ENCODE measurements around the gene B4GAT1.
A peak's percentile ranks its signal among the peaks of the same experiment; 100 is the strongest.
"Not testable (repeated sequence)": the region's sequence is repeated elsewhere in the genome, so short reads cannot be mapped to it uniquely, and the experiment has no call there.

The B4GAT1 gene

DNA sequence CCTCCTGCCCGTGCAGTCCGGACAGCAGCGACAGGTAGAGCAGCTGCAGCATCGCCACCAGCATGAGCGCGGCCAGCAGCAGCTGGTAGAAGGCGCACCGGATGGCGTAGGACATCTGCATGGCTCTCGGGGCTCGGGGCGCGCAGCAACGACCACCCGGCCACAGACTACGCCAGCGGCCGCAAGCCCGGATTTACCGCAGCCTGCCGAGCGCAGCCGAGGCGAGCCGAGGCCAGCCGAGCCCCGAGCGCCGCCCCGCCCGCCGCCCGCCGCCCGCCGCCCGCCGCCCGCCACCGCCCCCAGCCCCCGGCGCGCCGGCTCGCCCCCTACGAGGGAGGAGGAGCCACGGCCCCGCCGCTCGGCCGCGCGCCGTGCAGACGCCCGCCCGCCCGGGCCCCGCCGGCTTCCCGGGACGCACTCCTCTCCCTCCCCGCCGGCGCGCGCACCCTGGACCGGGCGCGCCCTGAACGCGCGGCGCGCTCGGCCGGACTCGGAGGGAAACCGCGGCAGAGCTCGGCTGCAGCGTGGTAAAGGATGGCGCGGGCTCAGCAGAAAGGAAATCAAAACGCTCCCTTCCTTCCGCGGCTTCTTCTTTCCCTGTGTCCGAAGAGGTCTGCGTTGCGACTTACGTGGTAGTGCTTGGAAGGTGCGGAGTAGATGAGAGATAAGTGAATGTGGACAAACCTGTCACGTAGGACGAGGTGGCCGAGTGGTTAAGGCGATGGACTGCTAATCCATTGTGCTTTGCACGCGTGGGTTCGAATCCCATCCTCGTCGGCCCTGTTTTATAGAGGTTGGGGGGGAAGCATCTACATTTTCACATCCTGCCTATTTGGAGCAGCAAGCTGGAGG, at the start of gene B4GAT1:
Gene B4GAT1 (minus strand): TSS at position 205 of the 852 bp plus-strand sequence. CDS start 84 bp downstream, at position 121.
- peak within 1 kb of the TSS; percentile 92 for H3K4me3 ChIP-seq (ENCODE audit: low read depth, low read length)

DNA sequence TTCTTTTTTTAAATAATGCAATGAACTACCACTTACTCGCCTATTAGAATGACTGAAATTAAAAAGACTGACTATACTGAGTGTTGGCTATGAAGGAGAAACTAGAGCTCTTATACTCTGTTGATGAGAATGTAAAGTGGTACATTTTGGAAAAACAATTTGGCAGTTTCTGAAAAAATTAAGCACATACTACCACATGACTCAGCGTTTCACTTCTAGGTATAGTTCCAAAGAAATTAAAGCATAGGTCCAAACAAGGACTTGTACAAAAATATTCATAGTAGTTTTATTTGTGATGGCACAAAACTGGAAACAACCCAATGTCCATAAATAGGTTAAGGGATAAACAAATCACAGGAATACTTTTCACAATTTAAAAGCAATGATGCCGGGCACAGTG, 46.5 kb upstream of the B4GAT1 start:
- no peak overlapping the region for H3K4me3 ChIP-seq (ENCODE audit: low read depth, low read length)

DNA sequence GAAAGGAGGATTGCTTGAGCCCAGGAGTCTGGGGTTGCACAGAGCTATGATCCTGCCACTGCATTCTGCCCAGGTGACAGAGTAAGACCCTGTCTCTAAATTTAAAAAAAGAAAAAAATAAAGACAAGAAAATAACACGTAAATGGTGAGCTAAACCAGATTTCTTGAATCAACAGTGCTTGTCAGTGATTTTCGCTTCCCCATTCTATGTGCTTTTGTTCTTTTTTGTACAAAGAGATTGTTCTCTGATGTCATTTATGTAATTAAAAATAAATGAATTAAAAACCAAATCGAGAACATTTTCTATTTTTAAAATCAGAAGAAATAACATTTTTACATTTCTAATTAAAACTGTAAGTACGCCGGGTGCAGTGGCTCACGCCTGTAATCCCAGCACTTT, 43.9 kb upstream of the B4GAT1 start:
- H3K4me3 ChIP-seq (ENCODE audit: low read depth, low read length) = no peak overlapping the region

- H3K4me3 ChIP-seq (ENCODE audit: low read depth, low read length) = no peak overlapping the region
These were observed 41.5 kb upstream of the B4GAT1 start for GRCh38 chr11:66388780-66389386.

- no peak overlapping the region for H3K4me3 ChIP-seq (ENCODE audit: low read depth, low read length)
These were observed 39.0 kb upstream of the B4GAT1 start for GRCh38 chr11:66386171-66387069.

DNA sequence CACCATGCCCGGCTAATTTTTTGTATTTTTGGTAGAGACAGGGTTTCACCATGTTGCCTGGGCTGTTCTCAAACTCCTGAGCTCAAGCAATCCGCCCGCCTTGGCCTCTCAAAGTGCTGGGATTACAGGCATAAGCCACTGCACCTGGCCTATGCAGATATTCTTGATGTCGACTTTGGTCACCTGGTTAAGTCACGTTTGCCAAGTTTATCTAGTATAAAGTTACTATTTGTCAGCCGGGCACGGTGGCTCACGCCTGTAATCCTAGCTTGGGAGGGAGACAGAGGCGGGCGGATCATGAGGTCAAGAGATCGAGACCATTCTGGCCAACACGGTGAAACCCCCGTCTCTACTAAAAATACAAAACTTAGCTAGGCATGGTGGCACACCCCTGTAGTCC, 36.9 kb upstream of the B4GAT1 start:
- not testable (repeated sequence) for H3K4me3 ChIP-seq (ENCODE audit: low read depth, low read length)

DNA sequence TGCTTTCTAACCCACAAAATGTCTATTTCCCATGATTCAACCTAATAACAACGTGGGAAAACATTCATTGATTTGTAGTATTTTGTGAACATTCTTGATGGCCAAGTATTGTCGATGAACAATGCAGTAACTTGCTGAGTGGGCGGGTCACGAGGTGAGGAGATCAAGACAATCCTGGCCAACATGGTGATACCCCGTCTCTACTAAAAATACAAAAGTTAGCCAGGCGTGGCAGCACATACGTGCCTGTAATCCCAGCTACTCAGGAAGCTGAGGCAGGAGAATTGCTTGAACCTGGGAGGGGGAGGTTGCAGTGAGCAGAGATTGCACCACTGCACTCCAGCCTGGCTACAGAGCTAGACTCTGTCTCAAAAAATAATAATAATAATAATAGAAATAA, 32.8 kb upstream of the B4GAT1 start:
- H3K4me3 ChIP-seq (ENCODE audit: low read depth, low read length) = not testable (repeated sequence)

GRCh38 chr11:66373690-66374287, 26.4 kb upstream of the B4GAT1 start:
- not testable (repeated sequence) for H3K4me3 ChIP-seq (ENCODE audit: low read depth, low read length)

DNA sequence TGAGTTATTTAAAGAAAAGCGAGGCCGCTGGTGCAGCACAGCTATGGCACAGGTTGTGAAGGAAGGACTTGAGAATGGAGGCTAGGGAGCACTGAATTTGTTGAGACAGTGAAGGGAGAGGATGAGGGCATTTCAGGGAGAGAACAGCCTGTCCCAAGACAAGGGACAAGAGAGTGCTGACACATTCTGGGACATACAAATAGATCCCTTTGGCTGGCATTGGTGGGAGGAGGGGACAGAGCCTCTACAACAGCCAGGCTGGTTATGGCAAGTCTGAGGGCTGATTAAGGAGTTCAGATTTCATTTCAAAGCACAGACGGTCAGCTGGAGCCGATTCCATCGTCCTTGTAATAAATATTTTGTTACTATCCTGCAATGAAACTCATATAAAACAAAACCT, 25.8 kb upstream of the B4GAT1 start:
- H3K4me3 ChIP-seq (ENCODE audit: low read depth, low read length) = no peak overlapping the region

GRCh38 chr11:66371627-66372415, 24.4 kb upstream of the B4GAT1 start, which contains the start of gene SLC29A2:
Gene SLC29A2, minus strand, starts transcription at chr11:66371760. Its CDS starts 169 bp downstream, at chr11:66371591.
- peak within 1 kb of the TSS; percentile 91 for H3K4me3 ChIP-seq (ENCODE audit: low read depth, low read length)

- no peak overlapping the region for H3K4me3 ChIP-seq (ENCODE audit: low read depth, low read length)
These were observed 21.9 kb upstream of the B4GAT1 start for GRCh38 chr11:66369073-66369894.

GRCh38 chr11:66368484-66368883, 21.1 kb upstream of the B4GAT1 start:
- no peak overlapping the region for H3K4me3 ChIP-seq (ENCODE audit: low read depth, low read length)

GRCh38 chr11:66367561-66368312, 20.3 kb upstream of the B4GAT1 start:
- H3K4me3 ChIP-seq (ENCODE audit: low read depth, low read length) = no peak overlapping the region

DNA sequence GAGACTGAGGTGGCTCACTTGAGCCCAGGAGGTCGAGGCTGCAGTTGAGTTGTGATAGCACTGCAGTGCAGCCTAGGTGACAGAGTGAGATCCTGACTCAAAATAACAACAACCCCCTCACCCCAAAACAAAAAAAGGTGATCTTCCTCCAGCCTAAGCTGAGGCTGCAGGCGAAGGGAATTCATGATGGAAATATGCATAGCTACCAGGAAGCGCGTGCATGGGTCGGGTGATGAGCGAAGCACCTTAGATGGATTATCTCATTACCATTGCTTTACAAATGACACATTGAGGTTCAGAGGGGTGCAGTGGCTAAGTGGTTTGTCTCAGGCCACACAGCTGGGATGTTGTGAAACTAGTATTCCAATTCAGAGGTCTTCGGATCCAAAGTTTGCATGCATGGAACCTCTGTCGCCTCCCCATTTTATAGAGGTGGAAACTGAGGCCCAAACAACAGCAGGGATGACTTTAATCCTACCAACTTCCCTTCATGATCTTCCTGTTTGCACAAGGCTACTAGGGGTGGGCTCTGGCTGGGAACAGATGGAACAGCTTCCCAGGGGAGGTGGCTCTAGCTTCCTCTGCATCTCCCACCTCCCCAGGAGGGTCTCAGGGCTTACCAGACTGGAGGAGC, 19.5 kb upstream of the B4GAT1 start:
- H3K4me3 ChIP-seq (ENCODE audit: low read depth, low read length) = no peak overlapping the region

- no peak overlapping the region for H3K4me3 ChIP-seq (ENCODE audit: low read depth, low read length)
These were observed 18.5 kb upstream of the B4GAT1 start for GRCh38 chr11:66365711-66366619.

GRCh38 chr11:66365166-66365565, 17.7 kb upstream of the B4GAT1 start:
- no peak overlapping the region for H3K4me3 ChIP-seq (ENCODE audit: low read depth, low read length)

Measured in iPS-11a (cell line).